ENCODE data around the gene FAM3D.
"Not testable (repeated sequence)": the region's sequence is repeated elsewhere in the genome, so short reads cannot be mapped to it uniquely, and the experiment has no call there.

The FAM3D gene, protein sequence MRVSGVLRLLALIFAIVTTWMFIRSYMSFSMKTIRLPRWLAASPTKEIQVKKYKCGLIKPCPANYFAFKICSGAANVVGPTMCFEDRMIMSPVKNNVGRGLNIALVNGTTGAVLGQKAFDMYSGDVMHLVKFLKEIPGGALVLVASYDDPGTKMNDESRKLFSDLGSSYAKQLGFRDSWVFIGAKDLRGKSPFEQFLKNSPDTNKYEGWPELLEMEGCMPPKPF

GRCh38 chr3:58666683-58667082 lies at the start of gene FAM3D:
Gene FAM3D, minus strand, starts transcription at chr3:58666774. Its CDS starts 11,211 bp downstream, at chr3:58655563.
- no peak for DNase-seq

DNA sequence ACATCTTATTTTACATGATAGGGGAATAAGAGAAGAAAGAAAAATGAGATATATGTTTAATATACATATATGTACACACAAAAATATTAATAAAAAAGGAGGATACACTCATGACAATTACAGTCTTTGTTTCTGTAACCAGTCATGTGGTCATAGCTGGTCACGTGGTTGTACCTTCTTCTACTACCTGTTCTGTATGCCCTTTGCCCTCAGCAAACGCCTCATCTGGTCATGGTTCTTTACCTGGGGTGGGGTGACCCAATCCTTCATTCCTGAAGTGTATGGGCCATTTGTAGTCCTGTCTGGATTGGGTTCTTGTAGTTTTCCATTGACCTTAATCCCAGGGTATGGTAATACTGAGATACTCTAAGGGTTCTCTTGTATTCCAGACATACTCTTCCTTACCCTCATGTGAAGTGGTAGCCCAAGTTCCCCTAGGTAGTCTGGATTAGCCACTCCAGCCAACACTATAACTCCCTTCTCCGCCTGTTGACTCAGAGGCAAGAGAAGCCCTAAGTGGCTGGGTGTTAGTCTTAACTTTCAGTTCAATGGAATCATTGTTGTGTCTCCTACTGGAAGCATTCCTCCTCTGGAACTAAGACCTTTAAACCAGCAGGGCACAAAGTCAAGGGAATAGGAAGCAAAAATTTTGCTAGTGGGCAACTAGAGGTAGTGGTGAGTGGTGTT lies 47.3 kb upstream of the FAM3D start:
- DNase-seq = no peak

- DNase-seq = no peak
Observed at GRCh38 chr3:58711871-58712270, 45.3 kb upstream of the FAM3D start.

DNA sequence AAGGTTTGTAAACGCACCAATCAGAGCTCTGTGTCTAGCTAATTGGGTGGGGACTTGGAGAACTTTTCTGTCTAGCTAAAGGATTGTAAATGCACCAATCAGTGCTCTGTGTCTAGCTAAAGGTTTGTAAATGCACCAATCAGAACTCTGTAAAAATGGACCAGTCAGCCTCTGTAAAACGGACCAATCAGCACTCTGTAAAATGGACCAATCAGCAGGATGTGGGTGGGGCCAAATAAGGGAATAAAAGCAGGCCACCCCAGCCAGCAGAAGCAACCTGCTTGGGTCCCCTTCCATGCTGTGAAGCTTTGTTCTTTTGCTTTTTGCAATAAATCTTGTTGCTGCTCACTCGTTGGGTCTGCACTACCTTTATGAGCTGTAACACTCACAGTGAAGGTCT lies 42.4 kb upstream of the FAM3D start:
- not testable (repeated sequence) for DNase-seq

DNA sequence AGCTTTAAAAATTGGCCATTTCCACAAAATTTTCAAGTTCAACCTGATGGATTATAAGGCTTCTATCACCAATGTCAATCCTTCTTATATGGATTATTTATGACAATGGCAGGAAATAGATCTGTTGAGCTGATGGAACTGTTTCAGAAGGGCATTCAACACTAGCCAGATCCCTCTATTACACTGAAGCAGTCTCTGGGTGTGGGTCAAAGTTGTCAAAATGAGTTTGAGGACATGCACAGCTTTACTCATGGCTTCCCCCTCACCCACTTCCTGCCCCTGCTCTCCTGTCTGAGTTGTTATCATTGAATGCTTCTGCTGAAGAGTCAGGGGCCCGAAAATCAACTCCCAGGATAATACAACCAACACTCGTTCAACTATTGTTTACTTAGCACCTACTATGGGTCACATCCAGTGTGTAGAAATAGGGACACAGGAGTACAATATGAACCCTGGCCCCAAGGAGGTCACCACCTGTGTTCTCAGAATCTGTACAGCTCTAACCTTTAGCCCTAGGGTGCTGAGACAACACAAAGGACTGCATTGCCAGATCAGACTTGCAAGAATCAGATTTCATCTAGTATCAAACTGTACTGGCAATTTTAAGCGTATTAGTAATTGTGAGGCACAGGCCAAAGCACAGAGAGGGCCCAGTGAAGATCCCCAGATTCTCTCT lies 41.7 kb upstream of the FAM3D start:
- no peak for DNase-seq

DNA sequence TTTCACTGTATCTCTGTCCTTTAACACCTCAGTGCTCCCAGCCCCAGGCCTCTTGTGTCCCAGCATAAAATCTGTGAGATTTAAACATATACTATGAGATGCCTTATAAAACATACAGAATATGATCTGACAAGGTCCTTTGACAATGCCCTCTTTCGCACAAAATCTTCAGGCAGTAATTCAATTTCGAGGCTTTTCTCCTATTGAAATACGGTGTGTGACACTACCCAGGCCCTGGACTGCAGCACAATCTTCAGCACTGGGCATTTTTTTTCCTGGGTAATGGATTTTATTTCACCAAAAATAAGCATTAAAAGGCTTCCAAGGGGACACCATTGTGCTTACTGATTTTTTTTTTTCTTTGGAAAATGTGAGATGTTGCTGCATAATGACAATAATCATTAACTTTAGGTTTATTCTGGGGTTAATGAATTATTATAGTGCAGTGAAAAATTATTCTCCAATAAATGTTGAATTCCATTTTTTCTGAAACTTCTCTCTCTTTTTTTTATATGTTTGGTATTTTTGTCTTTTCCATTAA lies 40.9 kb upstream of the FAM3D start:
- no peak for DNase-seq

GRCh38 chr3:58706395-58707167 lies 40.0 kb upstream of the FAM3D start:
- no peak for DNase-seq

DNA sequence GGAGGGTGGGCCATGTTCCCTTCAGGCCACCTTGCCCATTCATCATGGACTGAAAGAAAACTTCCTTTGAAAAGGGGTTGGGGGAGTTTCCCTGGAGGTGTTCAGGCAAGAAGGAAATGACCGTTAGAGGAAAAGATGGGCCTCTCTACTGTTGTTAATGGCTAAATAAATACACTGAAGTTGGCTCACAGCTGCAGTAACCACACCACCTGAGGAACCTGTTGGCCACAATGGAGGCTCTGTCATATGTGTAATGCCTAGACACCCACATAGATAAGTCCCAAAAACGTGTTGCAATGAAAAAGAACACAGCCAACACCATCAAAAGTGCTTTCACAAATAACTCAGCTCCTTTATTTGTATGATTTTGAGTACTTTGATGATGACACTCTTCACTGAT lies 38.2 kb upstream of the FAM3D start:
- DNase-seq = no peak

DNA sequence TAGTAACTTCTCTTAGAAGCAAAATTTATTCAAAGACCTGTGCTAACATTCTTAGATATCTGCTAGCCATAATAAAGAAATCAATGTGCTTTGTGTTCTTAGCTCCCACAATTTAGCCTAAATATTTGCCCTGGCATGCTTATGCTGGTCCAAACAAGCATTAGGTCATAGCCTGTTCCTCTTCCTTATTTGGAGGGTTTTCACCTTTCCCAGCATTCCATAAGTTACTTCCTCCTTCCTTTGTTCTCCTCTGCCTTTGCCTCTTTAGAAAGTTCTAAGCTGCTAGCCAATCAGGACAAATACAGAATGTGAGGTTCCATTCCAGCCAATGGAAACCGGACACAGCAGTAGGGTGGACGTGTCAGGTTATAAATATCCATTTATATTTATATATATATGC lies 37.7 kb upstream of the FAM3D start:
- not testable (repeated sequence) for DNase-seq

GRCh38 chr3:58698246-58698645 lies 31.7 kb upstream of the FAM3D start:
- DNase-seq = no peak

DNA sequence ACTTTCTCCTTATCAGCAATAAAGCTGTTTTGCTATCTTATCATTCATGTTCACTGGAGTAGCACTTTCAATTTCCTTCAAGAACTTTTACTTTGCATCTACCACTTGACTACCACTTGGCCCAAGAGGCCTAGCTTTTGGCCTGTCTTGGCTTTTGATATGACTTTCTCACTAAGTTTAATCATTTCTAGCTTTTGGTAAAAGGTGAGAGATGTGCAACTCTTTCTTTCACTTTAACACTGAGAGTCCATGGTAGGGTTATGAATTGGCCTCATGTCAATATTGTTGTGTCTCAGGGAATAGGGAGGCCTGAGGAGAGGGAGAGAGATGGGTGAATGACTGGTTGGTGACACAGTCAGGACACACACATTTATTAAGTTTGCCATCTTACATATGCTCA lies 31.0 kb upstream of the FAM3D start:
- no peak for DNase-seq

DNA sequence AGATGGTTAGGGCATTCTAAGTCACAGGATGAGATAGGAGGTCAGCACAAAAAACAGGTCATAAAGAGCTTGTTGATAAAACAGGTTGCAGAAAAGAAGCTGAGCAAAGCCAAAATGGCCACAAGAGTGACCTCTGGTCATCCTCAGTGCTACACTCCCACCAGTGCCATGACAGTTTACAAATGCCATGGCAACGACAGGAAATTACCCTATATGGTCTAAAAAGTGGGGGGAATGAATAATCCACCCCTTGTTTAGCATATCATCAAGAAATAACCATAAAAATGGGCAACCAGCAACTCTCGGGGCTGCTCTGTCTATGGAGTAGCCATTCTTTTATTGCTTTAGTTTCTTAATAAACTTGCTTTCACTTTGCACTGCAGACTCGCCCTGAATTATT lies 30.2 kb upstream of the FAM3D start:
- not testable (repeated sequence) for DNase-seq

GRCh38 chr3:58696093-58696492 lies 29.5 kb upstream of the FAM3D start:
- DNase-seq = no peak

DNA sequence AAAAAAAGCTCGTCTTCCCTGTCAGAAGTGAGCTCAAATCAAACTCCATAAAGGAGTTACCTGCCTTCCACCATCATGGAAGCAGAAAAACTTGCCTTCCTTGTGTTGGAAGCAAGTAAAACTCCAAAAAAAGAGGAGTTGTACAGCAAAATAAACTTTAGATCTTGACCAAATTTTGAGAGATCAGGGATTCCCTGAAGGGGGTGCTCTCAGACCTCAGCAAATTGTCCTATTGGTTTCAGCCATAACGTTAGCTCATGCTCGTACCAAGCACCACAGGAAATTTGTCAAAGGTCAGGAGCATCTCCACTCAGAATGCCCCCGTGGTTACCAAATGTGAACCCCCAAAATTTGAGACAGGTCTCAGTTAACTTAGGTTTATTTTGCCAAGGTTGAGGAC lies 28.7 kb upstream of the FAM3D start:
- DNase-seq = not testable (repeated sequence)

GRCh38 chr3:58693940-58694850 lies 27.6 kb upstream of the FAM3D start:
- DNase-seq = no peak

GRCh38 chr3:58692484-58692883 lies 25.9 kb upstream of the FAM3D start:
- DNase-seq = no peak

DNA sequence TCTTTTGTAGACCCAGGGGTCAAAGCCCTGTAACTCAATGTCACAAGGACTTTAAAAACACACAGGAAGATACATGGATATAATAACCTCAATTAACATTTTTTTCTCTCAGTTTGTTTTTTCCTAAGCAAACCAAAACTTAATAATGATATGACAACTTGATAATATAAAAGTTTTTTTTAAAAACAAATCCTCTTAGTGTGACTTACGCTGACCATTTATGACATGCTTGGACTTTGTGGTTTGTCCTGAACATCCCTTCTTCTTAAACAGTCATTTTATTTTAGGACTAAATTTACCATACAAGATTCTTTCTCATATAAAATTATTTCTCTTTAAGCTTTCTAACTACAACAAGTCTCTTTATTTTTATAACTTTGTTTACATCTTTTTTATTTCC lies 25.4 kb upstream of the FAM3D start:
- DNase-seq = no peak

- no peak for DNase-seq
Observed at GRCh38 chr3:58690490-58690889, 23.9 kb upstream of the FAM3D start.

- peak in 1 of 2 experiments; percentile 7 for DNase-seq
Observed at GRCh38 chr3:58688574-58688973, 22.0 kb upstream of the FAM3D start.

GRCh38 chr3:58686847-58687246 lies 20.3 kb upstream of the FAM3D start:
- DNase-seq = no peak

DNA sequence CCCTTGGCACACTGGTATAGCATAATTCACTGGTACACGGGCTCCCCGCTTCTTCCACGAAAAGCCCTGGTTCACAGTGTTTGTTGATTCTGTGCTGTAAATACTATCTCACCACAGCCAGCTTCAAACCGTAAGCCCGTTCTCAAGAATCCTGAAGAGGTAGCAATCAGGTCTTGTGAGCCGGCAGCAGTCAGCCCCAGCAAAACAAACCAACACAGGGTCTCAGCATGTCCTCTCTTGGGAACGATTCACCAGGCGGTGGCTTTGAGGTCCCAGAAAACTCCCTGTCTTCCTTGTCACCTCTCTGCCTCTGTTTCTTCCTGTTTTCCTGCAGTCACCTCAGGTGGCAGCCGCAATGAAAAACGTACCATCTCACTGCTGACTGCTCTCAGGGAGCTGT lies 19.1 kb upstream of the FAM3D start:
- DNase-seq = no peak

- no peak for DNase-seq
Observed at GRCh38 chr3:58683466-58683865, 16.9 kb upstream of the FAM3D start.
